Ecto neural progenitor cell (in vitro differentiated cells): Measurements from ENCODE around the gene KRT80.
A peak's percentile ranks its signal among the peaks of the same experiment; 100 is the strongest.

Experiments used
- DNase-seq: peaks from one replicate; pipeline ENCODE4 v3.0.0-alpha.2; 2018; ENCODE audit warnings: low spot score

The KRT80 gene

GRCh38 chr12:52210925-52211650 lies 19.3 kb upstream of the KRT80 start:
- no peak for DNase-seq

GRCh38 chr12:52210186-52210924 lies 18.5 kb upstream of the KRT80 start:
- DNase-seq: no peak

GRCh38 chr12:52209321-52209720 lies 17.5 kb upstream of the KRT80 start:
- no peak for DNase-seq

GRCh38 chr12:52208424-52209165 lies 16.8 kb upstream of the KRT80 start:
- DNase-seq: no peak

GRCh38 chr12:52207895-52208294 lies 16.1 kb upstream of the KRT80 start:
- no peak for DNase-seq

GRCh38 chr12:52207106-52207505 lies 15.3 kb upstream of the KRT80 start:
- DNase-seq: no peak

DNA sequence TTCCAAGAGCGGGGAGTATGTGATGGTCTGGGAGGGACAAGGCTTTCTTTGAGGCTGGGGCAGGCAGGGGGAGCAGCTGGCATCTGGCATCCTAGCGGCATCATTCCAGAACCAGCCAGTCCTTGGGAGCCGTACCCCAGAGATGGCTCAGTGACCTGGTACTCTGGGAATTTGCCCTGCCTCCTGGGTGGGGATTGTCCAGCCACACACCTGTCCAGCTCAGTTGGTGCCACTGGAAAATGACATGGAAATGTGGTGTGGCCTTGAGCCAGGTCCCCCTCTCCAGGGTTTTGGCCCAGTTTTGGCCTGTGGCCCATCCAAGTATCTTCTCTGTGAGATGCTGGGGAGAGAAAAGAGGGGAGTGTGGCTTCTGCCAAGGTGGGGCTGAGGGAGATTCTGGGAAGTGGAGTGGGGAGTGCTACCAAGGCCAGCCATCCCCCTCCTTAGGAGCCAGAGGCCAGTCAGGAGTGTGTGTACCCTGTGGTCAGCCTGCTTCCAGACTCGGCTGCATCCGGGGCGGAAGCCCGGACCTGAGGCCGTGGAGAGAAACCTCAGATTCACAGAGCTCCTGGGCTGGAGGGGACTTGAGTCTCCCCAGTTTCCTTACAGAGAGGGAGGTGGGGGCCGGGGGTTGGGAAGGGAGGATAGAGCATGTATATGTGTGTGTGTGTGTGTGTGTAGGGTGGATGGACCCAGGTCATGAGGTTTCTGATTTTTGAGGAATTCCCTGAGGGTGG lies 14.7 kb upstream of the KRT80 start:
- no peak for DNase-seq

DNA sequence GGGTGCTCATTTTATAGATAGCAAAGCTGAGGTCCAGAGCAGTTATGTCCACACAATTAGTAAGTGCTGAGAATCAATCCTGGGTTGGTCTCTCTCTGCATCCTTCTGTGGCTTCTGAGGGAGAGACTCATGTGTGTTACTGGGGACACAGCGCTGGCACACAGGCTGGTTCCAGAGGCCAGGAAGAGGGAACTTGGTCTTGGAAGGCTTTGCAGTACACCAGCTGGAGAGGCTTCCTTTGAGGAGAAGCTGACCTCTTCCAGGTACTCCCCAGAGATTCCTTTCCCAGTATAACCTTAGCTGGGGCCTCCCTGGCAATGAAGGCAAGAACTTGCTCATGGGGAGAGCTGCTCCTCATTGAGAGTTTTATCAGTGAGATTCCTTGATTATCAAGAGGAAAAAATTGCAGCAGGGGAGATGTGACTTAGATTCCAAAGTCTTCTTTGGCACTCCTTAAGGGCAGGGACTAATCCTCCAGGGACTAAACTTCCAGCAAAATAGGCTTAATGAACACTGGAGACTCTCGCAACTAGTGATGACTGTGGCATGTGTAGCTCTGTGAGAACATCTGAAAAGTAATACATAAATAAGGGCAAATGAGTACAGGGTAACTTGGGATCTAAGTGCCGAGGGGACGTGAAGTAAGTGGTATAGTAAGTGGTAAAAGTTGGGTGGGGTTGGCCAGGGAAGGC lies 13.9 kb upstream of the KRT80 start:
- DNase-seq: no peak

DNA sequence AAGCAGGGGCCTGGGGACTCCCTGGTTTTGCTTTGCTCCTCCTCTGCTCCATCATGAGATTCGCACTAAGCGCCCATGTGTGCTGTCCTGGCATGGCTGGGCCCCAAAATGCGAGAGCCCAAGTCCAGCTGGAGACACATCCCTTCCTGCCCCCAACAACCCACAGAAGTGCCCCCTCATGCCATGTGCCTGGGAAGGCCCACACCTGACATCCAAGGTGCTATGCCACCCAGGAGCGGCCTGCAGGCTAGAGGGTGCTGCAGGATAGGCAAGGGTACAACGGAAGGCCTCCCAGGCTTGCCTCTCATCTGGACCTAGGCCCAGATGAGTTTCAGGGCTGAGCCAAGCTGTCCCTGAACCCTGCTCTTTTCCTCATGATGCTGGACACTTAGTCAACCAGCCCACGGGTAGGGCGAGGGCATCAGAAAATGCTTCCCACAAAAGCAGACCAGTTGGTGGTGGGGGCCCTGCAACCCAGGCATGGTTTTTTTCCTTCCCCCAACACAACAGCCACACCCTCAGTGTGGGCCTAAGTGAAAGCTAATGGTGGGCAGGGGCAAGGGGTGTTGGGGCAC lies 13.2 kb upstream of the KRT80 start:
- DNase-seq: no peak

- no peak for DNase-seq
These were observed 12.5 kb upstream of the KRT80 start for GRCh38 chr12:52204095-52204930.

DNA sequence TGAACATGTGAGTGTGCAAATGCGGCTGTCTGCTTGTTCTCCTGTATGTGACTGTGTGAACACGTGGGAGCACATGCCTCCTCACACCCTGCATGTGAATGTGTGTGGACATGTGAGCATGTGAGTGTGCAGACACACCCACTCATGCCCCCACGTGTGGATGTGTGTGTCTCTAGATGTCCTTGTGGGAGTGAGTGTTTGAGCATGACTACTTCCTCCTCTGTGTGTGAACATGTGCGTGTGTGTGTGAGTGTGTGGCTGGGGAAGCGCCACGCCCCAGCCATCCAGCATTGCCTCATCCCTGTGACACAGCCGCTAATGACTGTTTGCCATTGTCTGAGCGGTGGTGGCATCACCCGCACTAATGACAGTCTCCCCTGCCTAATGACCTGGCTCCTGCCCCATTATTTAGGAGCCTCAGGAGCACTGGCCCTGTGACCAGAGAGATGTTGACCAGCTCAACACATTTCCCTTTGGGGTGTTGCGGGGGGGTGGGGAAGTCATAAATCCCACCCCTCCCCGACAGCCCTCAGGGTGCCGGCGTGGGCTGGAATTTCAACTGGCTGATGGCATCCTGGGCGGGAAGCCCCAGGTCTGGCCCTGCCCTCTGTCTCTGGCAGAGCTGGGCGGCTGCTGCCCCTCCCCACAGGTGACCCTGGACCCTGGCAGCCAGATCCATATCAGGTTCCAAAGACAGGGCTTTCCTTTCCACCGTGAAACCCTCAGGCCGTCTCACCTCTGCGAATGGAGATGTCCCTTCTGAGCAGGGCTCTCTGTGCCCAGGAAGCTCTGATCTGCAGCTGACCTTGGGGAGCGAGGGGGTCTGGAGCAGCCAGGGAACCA lies 11.5 kb upstream of the KRT80 start:
- no peak for DNase-seq

- no peak for DNase-seq
These were observed 10.7 kb upstream of the KRT80 start for GRCh38 chr12:52202361-52203078.

DNA sequence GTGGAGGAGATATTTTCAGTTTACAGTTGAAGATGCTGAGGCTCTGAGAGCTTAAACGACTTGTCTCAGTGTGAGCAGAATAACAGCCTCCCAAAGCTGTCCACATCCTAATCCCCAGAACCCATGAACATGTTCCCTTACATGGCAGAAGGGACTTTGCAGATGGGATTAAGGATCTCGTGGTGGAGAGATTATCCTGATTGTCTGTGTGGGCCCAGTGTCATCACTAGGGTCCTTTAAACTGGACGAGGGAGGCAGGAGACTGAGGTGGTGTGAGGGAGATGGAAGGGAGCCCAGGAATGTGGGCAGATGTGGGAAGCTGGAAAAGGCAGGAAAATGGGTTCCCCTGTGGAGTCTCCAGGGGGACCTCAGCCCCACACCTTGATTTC lies 9.6 kb upstream of the KRT80 start:
- DNase-seq: no peak

DNA sequence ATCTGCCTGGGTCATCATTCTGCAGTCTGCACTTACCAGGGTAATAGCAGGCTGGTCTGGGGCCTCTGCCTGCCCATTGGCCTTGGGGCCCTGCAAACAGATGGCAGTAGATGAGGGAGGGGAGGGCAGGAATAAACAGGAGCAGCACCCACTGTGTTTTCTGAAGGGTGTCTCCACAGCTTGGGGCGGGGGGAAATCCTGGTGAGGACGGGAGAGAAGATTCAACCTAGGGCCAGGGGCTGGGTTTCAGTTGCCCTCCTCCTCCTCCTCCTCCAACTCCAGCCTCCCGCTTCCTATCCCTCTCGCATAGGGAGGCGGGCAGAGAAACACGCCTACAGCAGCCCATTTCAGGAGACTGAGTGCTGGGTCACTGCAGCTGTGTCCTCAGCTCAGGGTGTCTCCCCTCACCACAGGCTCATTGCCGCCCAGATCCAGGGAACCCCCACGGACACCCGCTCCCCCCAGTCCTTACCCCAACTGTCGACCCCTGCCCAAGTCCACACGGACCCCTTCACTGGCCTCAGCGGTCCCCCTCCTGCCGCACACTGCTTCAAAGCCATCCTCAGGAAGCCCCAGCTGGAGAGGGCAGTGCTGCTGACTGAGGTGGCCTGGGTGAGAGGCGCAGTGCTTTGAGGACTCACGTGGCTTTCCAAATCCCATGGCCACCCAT lies 9.1 kb upstream of the KRT80 start:
- no peak for DNase-seq

GRCh38 chr12:52200086-52200780 lies 8.4 kb upstream of the KRT80 start:
- peak; percentile 89 for DNase-seq

DNA sequence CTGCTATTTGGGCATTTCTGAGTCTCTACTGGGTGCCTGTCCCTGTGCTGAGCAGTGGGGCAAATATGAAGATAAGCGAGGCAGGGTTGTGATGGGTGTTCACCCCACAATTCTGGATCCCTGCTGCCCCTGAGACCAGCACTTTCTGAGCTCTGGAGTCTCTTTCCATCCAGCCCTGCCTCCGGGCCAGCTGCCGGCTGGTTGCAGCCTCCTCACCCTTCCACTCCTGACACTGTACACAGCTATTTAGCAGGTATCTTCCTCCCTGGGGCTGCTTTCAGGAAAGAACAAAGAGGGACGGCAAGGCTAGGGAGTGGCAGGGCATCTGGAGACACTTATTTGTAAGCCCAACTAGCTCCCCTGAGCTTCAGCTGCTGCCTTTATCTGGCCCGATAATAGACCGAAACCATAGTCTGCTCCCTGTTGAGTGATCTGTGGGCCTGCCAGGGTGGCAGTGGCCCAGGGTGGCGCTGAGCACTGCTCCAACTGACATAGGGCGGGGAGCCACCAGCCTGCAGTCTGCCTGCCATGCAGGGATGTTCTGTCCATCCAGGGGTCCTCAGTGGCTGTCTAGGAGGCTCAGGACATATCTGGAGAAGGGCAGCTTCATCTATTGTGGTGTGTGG lies 7.6 kb upstream of the KRT80 start:
- no peak for DNase-seq
